CD4-positive, alpha-beta T cell treated with Interleukin-15 for 1 hour (primary cell): ENCODE data around the gene EML4.
"Not testable (repeated sequence)": the region's sequence is repeated elsewhere in the genome, so short reads cannot be mapped to it uniquely, and the experiment has no call there.

Source experiments
- DNase-seq: peaks from one replicate; pipeline ENCODE4 v3.0.0-alpha.2; 2020

The EML4 gene

GRCh38 chr2:42267530-42267929 is 98.4 kb downstream of the EML4 start:
- DNase-seq, result no peak

- no peak for DNase-seq
These were observed 99.5 kb downstream of the EML4 start for GRCh38 chr2:42268528-42269151.

- no peak for DNase-seq
These were observed 101.6 kb downstream of the EML4 start for GRCh38 chr2:42270757-42271156.

- DNase-seq, result not testable (repeated sequence)
These were observed 102.1 kb downstream of the EML4 start for GRCh38 chr2:42271246-42271645.

DNA sequence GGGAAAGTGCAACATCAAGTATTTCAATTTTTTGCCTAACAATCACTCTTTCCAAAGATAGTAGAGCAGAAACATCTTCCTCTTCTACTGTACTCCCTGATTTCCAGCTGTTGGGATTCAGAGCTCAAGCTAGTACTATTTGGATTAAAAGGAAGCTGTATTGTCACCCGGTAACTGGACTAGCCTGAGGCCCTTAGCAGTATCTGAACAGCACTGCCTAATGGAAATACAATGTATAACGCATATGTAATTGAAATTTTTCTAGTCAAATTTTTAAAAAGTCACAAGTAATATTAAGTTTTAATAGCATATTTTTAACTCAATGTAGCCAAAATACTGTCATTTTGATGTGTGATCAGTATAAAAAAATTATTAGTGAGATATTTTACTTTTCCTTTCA is 105.7 kb downstream of the EML4 start:
- DNase-seq, result no peak

DNA sequence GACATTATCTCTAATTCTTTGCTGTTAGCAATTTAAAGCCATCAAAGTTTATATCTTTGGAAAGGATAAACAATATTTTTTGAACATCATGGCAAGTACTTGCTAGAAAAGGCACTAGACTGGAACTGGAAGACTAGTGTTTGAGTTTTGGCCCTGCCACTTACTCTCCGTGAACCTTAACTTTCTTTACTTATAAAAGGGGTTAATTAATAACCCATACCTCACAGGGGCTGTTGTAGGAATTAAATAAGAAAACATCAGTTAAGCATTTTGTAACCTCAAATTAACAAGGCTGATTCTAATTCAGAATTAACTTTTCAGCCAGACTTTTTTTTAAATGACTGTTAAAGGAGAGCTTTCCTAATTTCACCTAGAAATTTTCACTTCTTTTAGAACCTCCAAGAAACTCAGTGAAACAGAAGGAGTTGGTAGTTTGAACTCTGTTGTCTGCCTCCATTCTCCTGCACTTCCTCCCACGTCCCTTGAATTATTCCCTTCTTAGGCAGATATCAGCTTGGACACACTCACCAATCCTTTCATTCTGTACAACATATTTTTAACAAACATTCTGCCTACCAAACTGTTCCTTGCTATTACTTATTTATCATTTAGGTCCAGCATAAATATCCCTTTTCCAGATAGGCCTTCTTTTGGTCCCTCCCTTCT is 112.4 kb downstream of the EML4 start:
- DNase-seq, result no peak

DNA sequence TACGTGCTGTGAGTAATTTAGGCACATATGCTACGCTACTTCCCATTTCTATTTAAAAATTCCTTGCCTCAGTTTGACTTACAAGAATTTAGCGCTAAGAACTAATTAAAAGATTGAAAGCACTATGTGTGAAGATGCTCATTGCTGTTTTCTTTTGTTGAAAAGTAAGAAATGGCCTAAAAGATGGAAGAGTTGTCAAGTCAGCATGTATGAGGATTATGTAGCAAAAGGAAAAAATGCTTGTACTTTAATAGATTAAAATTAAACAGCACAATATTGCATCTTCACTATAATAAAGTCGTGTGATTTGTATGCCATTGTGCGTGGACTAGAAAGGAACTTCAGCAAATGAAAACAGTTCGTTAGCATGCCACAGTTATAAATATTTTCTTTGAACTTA is 114.9 kb downstream of the EML4 start:
- DNase-seq, result no peak

DNA sequence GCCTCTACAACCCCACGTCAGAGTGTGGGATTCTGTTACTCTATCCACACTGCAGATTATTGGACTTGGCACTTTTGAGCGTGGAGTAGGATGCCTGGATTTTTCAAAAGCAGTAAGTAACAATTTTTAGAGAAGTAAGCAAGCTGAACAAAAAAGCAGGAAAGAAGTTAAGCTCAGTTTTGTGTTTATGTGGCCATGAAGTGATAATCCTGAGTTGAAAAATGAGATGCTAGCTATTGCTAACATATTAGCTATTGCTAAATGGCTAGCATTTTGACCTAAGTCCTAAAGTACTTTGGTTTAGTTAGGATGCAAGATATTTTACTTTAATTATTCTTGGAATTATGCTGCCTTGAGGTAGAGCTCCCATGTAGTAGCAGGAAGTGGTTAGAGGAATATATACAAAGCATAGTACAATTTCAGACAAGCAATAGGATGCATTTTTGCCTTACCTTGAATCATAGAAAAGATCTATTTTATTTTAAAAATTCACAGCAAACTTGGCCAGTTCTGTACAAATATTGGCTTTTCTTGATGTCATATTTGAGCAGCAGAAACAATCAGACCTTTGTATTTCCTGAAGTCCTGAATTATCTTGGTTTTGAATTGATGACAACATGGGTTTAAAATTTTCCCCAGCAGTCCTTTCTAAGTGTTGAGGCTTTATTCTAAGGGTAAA is 117.3 kb downstream of the EML4 start:
- DNase-seq, result no peak

DNA sequence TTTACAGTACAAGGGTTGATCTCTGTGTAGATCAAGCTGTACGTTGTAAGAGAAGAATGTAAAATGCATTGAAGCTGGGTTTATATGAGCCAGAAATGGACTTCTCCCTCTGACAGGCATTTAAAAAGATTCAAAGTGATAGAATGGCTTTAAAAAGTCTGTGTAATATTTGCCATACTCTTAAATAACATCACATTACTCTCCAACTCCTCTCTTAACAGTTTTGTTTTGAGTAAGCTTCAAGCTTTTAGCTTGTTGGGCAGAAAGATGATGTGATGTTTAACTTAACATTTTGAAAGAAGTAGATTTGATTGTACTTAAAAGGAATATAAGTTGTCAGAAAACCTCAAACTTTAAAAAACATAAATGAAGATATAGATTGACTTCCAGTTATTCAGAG is 119.7 kb downstream of the EML4 start:
- no peak for DNase-seq

DNA sequence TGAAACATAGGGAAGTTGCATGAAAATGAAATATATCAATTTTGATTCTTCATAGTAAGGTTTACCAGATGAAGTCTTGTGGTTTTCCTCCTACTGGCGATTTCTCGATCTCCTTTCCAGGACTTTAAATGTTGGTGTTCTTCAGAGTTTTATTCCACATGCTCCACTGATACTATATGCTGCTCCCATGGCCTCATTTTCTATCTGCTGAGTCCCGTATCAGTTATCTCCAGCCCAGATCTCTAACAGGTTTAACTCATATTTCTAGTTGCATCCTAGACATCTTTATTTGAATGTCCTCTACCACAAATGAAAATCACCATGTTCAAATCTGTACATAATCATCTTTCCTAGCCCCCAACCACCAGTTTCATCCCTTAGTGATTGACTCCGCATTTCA is 120.1 kb downstream of the EML4 start:
- no peak for DNase-seq

GRCh38 chr2:42290005-42290404 is 120.9 kb downstream of the EML4 start:
- DNase-seq, result no peak

DNA sequence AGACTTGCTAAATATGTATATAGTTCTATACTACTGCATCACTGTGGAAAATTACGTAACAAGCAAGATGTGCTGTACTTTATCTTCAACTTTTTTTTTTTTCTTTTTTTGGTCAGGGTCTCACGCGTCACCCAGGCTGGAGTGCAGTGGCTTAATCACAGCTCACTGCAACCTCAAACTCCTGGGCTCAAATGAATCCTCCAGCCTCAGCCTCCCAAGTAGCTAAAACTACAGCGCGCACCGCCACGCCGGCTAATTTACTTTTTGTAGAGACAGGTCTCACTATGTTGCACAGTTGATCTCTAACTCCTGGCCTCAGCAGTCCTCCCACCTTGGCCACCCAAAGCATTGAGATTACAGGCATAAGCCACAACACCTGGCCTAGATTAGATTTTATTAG is 123.9 kb downstream of the EML4 start:
- no peak for DNase-seq

DNA sequence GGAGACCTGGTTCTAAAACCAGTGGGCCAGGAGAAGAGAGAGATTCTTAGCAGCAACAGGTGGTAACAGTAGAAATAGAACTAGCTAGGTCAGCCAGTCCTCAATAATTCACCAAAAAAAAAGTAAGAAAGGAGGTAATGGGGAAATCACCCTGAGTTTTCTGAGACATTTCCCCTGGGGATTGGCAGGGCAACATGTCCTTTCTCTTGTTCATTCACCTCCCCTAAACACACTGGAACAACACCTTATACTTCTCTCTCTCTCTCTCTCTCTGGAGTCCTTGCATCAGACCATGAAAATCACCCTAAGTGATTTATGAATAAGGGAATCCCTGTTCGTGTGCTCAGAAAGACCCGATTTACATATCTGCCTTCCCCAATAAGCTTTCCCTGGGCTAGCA is 127.1 kb downstream of the EML4 start:
- no peak for DNase-seq

DNA sequence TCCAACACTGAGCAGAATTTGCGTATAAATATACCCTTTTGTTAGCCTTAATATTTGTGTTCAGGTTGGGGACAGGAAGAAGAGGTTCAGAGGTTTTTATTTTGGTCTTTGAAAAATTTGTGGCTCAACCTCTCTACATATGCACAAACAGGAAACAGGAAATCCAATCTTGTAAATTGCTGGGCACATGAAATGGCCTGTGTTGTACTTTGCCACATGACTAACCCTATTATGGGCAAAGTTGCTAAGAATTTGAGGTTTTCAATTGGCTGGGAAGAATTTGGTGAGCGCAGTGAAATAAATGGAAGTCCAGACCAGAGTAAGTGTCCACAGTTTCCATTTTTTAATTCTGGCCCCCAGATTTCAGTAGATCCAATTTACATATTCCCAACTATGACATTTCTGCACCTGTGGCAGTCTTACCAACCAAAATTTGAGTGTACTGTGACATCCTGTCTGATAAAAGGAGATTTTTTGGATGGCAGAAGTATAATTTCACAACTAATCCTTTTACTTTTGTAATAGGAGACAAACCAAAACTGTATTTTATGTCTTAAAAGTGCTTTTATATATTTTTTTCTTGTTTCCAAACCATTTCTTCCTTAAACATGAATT is 128.3 kb downstream of the EML4 start:
- DNase-seq, result no peak

- no peak for DNase-seq
These were observed 129.0 kb downstream of the EML4 start for GRCh38 chr2:42298132-42298531.

DNA sequence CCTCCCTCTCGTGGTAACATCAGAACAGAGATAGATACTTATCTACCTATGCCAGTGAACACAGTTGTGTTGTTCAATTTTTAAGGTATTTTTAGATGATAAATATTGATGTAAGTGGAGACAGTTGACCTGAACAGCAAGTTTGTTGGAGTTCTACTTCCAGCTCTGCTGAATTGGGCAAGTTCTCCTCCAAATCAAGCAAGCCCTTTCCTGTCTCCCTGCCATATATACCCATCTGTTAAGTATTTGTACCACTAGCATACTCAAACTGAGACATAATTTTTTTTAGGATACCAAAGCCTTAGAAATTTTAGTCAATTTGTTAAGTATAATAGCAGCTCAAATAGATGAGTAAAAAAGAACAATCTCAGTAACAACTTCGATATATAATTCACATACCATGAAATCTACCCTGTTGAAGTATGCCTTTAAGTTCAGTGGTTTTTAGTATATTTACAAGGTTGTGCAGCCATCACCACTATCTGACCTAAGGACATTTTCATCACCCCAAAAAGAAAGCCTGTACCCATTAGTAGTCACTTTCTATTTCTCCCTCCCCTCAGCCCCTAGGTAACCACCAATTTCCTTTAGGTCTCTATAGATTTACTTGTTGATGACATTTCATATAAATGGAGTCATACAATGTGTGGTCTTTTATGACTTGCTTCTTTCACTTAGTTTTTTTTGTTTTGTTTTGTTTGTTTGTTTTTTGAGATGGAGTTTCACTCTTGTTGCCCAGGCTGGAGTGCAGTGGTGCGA is 130.0 kb downstream of the EML4 start:
- DNase-seq, result no peak

GRCh38 chr2:42300527-42300926 is 131.4 kb downstream of the EML4 start:
- DNase-seq, result no peak

DNA sequence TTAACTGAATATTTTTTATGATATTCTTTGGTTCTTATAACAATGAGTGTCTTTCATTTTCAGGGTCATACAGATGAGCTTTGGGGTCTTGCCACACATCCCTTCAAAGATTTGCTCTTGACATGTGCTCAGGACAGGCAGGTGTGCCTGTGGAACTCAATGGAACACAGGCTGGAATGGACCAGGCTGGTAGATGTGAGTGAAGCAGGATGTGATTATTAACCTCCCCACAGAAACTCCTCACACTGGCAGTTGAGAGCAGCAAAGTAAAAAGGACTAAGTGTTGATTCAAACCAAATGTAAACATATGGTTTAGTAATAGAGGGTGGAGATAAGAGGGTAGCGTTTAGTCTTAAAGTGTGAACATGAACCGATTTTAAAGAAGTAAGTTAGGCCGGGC is 134.1 kb downstream of the EML4 start:
- DNase-seq, result no peak

GRCh38 chr2:42304059-42304713 is 135.0 kb downstream of the EML4 start:
- no peak for DNase-seq

GRCh38 chr2:42307180-42307579 is 138.0 kb downstream of the EML4 start:
- DNase-seq, result no peak

- DNase-seq, result no peak
These were observed 140.2 kb downstream of the EML4 start for GRCh38 chr2:42309366-42309765.

DNA sequence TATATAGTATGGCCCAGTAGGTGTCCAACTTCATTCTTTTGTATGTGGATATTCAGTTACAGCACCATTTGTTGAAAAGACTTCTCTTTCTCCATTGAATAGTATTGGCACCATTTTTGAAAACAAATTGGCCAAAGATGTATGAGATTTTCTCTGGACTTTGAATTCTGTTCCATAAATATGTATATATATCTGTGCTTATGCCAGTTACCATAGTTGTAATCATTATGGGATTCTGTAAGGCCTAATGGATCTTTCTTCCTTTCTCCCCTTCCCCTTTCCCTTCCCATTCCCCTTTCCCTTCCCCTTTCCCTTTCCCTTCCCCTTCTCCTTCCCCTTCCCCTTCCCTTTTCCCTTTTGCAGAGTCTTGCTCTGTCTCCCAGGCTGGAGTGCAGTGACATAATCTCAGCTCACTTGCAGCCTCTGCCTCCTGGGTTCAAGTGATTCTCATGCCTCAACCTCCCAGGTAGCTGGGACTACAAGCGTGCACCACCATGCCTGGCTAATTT is 140.9 kb downstream of the EML4 start:
- no peak for DNase-seq

DNA sequence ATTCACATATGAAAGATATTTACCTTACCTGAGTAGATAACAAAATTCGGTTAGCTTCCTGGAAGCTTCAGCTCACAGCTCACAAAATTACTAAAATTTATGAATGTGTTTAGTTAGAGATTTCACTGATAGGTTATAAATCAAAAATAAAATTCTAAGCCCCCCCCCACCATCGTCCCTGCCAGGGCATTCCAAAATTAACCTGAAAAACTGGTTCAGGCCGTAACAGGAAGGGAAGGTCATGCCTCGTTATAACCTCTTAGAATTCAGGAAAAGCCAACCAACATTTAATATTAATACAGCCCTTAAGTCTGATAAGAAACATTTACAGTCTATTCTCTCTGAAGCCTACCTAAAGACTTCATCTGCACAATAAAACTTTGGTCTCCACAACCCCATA is 143.0 kb downstream of the EML4 start:
- no peak for DNase-seq
